Measurements from ENCODE around the gene MAGEA2.
"Not testable (repeated sequence)": the region's sequence is repeated elsewhere in the genome, so short reads cannot be mapped to it uniquely, and the experiment has no call there.

GRCh38 chrX:152713195-152713594, 40.4 kb downstream of the MAGEA2 start:
- not testable (repeated sequence) for TF ChIP-seq ZNF274 (IDR thresholded peaks at IDR 0.05; ENCODE audit: low read depth, low read length); YY1 (IDR thresholded peaks at IDR 0.05; ENCODE audit: insufficient read depth, insufficient read length); SUZ12 (IDR thresholded peaks at IDR 0.05; ENCODE audit: extremely low read depth, insufficient read depth, insufficient read length)
